ENCODE measurements around the gene ESRRB.
A peak's percentile ranks its signal among the peaks of the same experiment; 100 is the strongest.

ESRRB gene

GRCh38 chr14:76408877-76409276, 32.9 kb downstream of the ESRRB start:
- DNase-seq: no peak

- DNase-seq: no peak
Observed at GRCh38 chr14:76412501-76412900, 36.6 kb downstream of the ESRRB start.

GRCh38 chr14:76413106-76413961, 37.4 kb downstream of the ESRRB start:
- DNase-seq: no peak

- no peak for DNase-seq
Observed at GRCh38 chr14:76413962-76414600, 38.1 kb downstream of the ESRRB start.

- DNase-seq: no peak
Observed at GRCh38 chr14:76419399-76419798, 43.5 kb downstream of the ESRRB start.

GRCh38 chr14:76420827-76421226, 44.9 kb downstream of the ESRRB start:
- DNase-seq: no peak

GRCh38 chr14:76421662-76422061, 45.7 kb downstream of the ESRRB start:
- DNase-seq: no peak

- DNase-seq: no peak
Observed at GRCh38 chr14:76422662-76423061, 46.7 kb downstream of the ESRRB start.

GRCh38 chr14:76423534-76423933, 47.6 kb downstream of the ESRRB start:
- no peak for DNase-seq

- no peak for DNase-seq
Observed at GRCh38 chr14:76424359-76424758, 48.4 kb downstream of the ESRRB start.

GRCh38 chr14:76426161-76426696, 50.3 kb downstream of the ESRRB start:
- no peak for DNase-seq

GRCh38 chr14:76428611-76429010, 52.7 kb downstream of the ESRRB start:
- no peak for DNase-seq

GRCh38 chr14:76430017-76430416, 54.1 kb downstream of the ESRRB start:
- no peak for DNase-seq

GRCh38 chr14:76430475-76430980, 54.6 kb downstream of the ESRRB start:
- DNase-seq: no peak

- DNase-seq: no peak
Observed at GRCh38 chr14:76431538-76431937, 55.6 kb downstream of the ESRRB start.

- DNase-seq: no peak
Observed at GRCh38 chr14:76432827-76433752, 57.2 kb downstream of the ESRRB start.

GRCh38 chr14:76434220-76434619, 58.3 kb downstream of the ESRRB start:
- DNase-seq: no peak

GRCh38 chr14:76439237-76439775, 63.4 kb downstream of the ESRRB start:
- no peak for DNase-seq

- DNase-seq: no peak
Observed at GRCh38 chr14:76446486-76446885, 70.5 kb downstream of the ESRRB start.

- DNase-seq: no peak
Observed at GRCh38 chr14:76446921-76447320, 71.0 kb downstream of the ESRRB start.

- DNase-seq: no peak
Observed at GRCh38 chr14:76450476-76450875, 74.5 kb downstream of the ESRRB start.

GRCh38 chr14:76456200-76456599, 80.3 kb downstream of the ESRRB start:
- peak in 1 of 2 experiments; percentile 29 for DNase-seq
